Panc1 (cell line): ENCODE results near the gene TSPAN2. TPM values are rescaled to one million over a fixed set of nuclear protein-coding genes. Genes with fewer than 3 reads are reported as not detected.

ENCODE experiments used
- ATAC-seq: fragments of 200-7000 bp; cut with Tn5 transposase; 2 replicates; pipeline ENCODE4 v1.9.1; 2020; ENCODE audit warnings: mild to moderate bottlenecking, moderate library complexity
- BruUV-seq: library from RNA; stranded (reverse); fragments of 400-500 nt; replicated peaks from 2 replicates; lab custom pipeline; 2021; lab: Mats Ljungman, UMichigan
- CTCF ChIA-PET: fragments of 300-600 bp; sonication (Branson Sonifier 250); formaldehyde crosslinking; loops from one replicate; lab custom pipeline; 2022; ENCODE audit warnings: antibody characterized with exemption; lab: Charles Lee
- POLR2A ChIA-PET: fragments of 300-600 bp; sonication (Branson Sonifier 250); formaldehyde crosslinking; loops from one replicate; lab custom pipeline; 2022; ENCODE audit warnings: antibody characterized with exemption; lab: Charles Lee
- DNase-seq: peaks from one replicate; pipeline ENCODE4 v3.0.0-alpha.2; 2010; ENCODE audit warnings: low read depth, low spot score
- H3K27ac ChIP-seq: 2 replicates; pipeline ENCODE4 v1.5.1; 2011; ENCODE audit warnings: mild to moderate bottlenecking, low read length, inconsistent platforms
- H3K27me3 ChIP-seq: fragments of 200-500 bp; sonication (Bioruptor generic); 2 replicates; pipeline ENCODE4 v1.6.0; 2014; ENCODE audit warnings: low read length, inconsistent platforms; ENCODE audit not compliant: control insufficient read depth, insufficient read depth
- H3K36me3 ChIP-seq: fragments of 200-500 bp; sonication (Bioruptor generic); 2 replicates; pipeline ENCODE4 v1.5.1; 2014; ENCODE audit warnings: inconsistent platforms, mild to moderate bottlenecking, low read length, moderate library complexity; ENCODE audit not compliant: control insufficient read depth, insufficient read depth
- H3K4me1 ChIP-seq: 2 replicates; pipeline ENCODE4 v1.5.1; 2011; ENCODE audit warnings: inconsistent platforms, mild to moderate bottlenecking, low read length, moderate library complexity; ENCODE audit not compliant: control insufficient read depth, insufficient read depth
- H3K4me3 ChIP-seq, 2 experiments: 2 replicates each; pipeline ENCODE4 v1.5.1; 2011 to 2012; ENCODE audit warnings: low read depth in 2 of 2, low read length in 2 of 2, mild to moderate bottlenecking in 2 of 2, inconsistent platforms in 1 of 2, moderate library complexity in 1 of 2
- H3K9me3 ChIP-seq: fragments of 200-500 bp; sonication (Bioruptor generic); 2 replicates; pipeline ENCODE4 v1.5.1; 2014; ENCODE audit warnings: low read depth, mild to moderate bottlenecking, inconsistent platforms, low read length, moderate library complexity; ENCODE audit not compliant: control insufficient read depth, insufficient read depth
- CTCF ChIP-seq: fragments of 450-650 bp; IDR thresholded peaks from 2 replicates; pipeline ENCODE4 v1.5.1; 2017; ENCODE audit warnings: mild to moderate bottlenecking
- POLR2AphosphoS5 ChIP-seq: IDR thresholded peaks from 2 replicates; pipeline ENCODE4 v1.6.1; 2012; ENCODE audit warnings: mild to moderate bottlenecking, low read depth, low read length, moderate library complexity
- REST ChIP-seq, 2 experiments: IDR thresholded peaks; 2 replicates each; pipeline ENCODE4 v1.6.1; 2011 to 2012; ENCODE audit warnings: low read depth in 2 of 2, control low read depth in 1 of 2, low read length in 1 of 2, mild to moderate bottlenecking in 1 of 2, moderate library complexity in 1 of 2; ENCODE audit not compliant: insufficient read depth in 1 of 2
- SIN3A ChIP-seq: IDR thresholded peaks from 2 replicates; pipeline ENCODE4 v1.6.1; 2012; ENCODE audit warnings: low read depth, mild to moderate bottlenecking, low read length, moderate library complexity, borderline replicate concordance; ENCODE audit not compliant: insufficient read depth
- TCF7L2 ChIP-seq: IDR thresholded peaks from 2 replicates; pipeline ENCODE4 v1.6.1; 2011; ENCODE audit warnings: mild to moderate bottlenecking, low read depth, low read length, inconsistent platforms
- in situ Hi-C: cut with HindIII; loops from 2 replicates; pipeline ENCODE4 v1.10.0; 2016; ENCODE audit warnings: low sequenced_read_pairs, low pct_unique_long_range_greater_than_20kb
- intact Hi-C: fragments of 100-400 bp; cut with micrococcal nuclease; formaldehyde crosslinking; loops from one replicate; pipeline ENCODE4 v1.10.0; 2022; ENCODE audit not compliant: unreplicated experiment
- total RNA-seq: library from RNA; stranded (reverse); gene quantifications from one replicate; pipeline ENCODE4 v1.2.1, GENCODE V29; 2021; ENCODE audit not compliant: unreplicated experiment

The TSPAN2 gene
- total RNA-seq, 1 experiment from 2014 or later, result not detected

GRCh38 chr1:115114308-115114707 lies 25.0 kb upstream of the TSPAN2 start:
- DNase-seq (no peak), ATAC-seq (no peak)
- no peaks in the 10 kb centered on the region for H3K27me3 ChIP-seq
- no peak overlapping the region for H3K27ac ChIP-seq
- no peak overlapping the region for H3K4me3 ChIP-seq
- BruUV-seq, result no TSS peak
- no peaks in the 10 kb centered on the region for H3K36me3 ChIP-seq
- no peaks in the 10 kb centered on the region for H3K4me1 ChIP-seq
- intact Hi-C loops, result no loop called here
- no peaks in the 10 kb centered on the region for H3K9me3 ChIP-seq
- TF ChIP-seq TCF7L2, result no peak
- no peak for TF ChIP-seq REST (IDR thresholded peaks at IDR 0.05; ENCODE audit: insufficient read depth in 1 of 2, low read depth in 2 of 2, low read length in 1 of 2)
- no peak for TF ChIP-seq POLR2AphosphoS5
- TF ChIP-seq SIN3A, result no peak
- TF ChIP-seq CTCF, result no peak
- POLR2A ChIA-PET, result no interaction called here
- in situ Hi-C loops, result no loop called here
- CTCF ChIA-PET, result no interaction called here

GRCh38 chr1:115113766-115114165 lies 24.5 kb upstream of the TSPAN2 start:
- TF ChIP-seq REST (IDR thresholded peaks at IDR 0.05; ENCODE audit: insufficient read depth in 1 of 2, low read depth in 2 of 2, low read length in 1 of 2), result no peak
- no peak for TF ChIP-seq TCF7L2
- Histone ChIP-seq H3K27me3 (no peaks in the 10 kb centered on the region), H3K36me3 (no peaks in the 10 kb centered on the region), H3K9me3 (no peaks in the 10 kb centered on the region), H3K27ac (no peak overlapping the region), H3K4me3 (no peak overlapping the region), H3K4me1 (no peaks in the 10 kb centered on the region)
- BruUV-seq, result no TSS peak
- ChIA-PET CTCF (no interaction called here), POLR2A (no interaction called here)
- DNase-seq (no peak), ATAC-seq (no peak)
- in situ Hi-C loops, result no loop called here
- intact Hi-C loops, result loop anchor here (1.0 kb wide), 1 partner anchor 134 kb away; no protein-coding TSS in a partner anchor
